ENCODE measurements around the gene SPRR2D.
"Not testable (repeated sequence)": the region's sequence is repeated elsewhere in the genome, so short reads cannot be mapped to it uniquely, and the experiment has no call there.

The SPRR2D gene

GRCh38 chr1:153040950-153041631 is at the start of gene SPRR2D:
Gene SPRR2D, minus strand, starts transcription at chr1:153041120. Its CDS starts 774 bp downstream, at chr1:153040346.
- no peak for DNase-seq (ENCODE audit: low read depth in 1 of 2, low spot score in 1 of 2)

- no peak for DNase-seq (ENCODE audit: low read depth in 1 of 2, low spot score in 1 of 2)
These were observed 46.7 kb upstream of the SPRR2D start for GRCh38 chr1:153087652-153088051.

DNA sequence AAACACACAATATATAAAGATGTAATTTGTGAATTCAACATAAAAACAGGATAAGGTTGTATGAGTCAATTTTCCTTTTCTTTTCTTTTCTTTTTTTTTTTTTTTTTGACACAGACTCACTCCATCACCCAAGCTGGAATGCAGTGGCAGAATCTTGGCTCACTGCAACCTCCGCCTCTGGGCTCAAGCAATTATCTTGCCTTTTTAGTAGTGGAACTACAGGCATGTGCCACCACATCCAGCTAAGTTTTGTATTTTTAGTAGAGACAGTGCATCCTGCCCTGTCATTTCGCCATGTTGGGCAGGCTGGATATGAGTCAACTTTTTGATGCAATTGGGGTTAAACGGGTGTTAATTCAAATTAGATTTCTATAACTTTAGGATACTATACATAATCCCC is 40.8 kb upstream of the SPRR2D start:
- no peak for DNase-seq (ENCODE audit: low read depth in 1 of 2, low spot score in 1 of 2)

GRCh38 chr1:153072806-153073726 is 32.1 kb upstream of the SPRR2D start:
- no peak for DNase-seq (ENCODE audit: low read depth in 1 of 2, low spot score in 1 of 2)

DNA sequence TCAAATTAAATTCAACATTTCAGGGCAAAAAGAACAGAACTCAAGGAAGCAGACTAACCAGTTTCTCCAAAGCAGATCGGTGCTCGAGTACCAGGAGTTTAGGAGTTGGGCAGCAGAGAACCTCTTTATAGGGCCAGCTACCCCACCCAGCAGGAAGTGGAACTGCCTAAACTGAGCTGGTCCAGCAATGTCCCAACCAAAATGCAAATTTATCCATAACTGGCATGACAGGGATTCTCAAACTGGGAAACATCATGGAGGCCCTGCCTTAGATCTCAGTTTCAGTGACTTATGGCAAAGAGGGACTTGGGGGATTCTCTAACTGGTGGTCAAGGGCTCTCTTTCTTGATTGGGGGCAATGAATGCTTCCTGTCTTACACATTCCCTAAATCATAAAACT is 30.6 kb upstream of the SPRR2D start, which contains the start of gene SPRR2B:
Gene SPRR2B (minus strand): TSS at position 101 of the 400 bp plus-strand sequence. CDS start 772 bp downstream, outside the sequence.
- no peak for DNase-seq (ENCODE audit: low read depth in 1 of 2, low spot score in 1 of 2)

GRCh38 chr1:153070243-153070642 is 29.3 kb upstream of the SPRR2D start:
- no peak for DNase-seq (ENCODE audit: low read depth in 1 of 2, low spot score in 1 of 2)

- no peak for DNase-seq (ENCODE audit: low read depth in 1 of 2, low spot score in 1 of 2)
These were observed 18.2 kb upstream of the SPRR2D start for GRCh38 chr1:153058826-153059784.

DNA sequence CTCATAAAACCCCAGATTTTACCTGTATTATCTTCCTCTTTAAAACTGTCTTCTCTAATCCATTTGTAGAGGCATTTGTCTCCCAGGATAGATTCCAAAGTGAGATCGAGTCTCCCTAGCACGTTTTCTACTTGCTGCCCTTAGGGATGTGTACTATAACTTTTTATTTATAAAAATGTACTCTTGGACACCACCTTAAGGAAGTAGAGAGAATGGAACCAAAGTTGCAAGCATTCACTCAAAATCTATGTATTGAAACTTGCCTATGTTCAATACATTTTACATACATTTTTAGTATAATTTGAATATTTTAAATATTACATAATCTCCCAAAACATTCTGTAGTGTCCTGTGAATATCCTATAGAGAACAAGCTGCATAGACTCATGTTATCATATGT is 17.2 kb upstream of the SPRR2D start:
- DNase-seq (ENCODE audit: low read depth in 1 of 2, low spot score in 1 of 2), result no peak

GRCh38 chr1:153057375-153057774 is 16.5 kb upstream of the SPRR2D start, which contains the start of gene SPRR2A:
Gene SPRR2A, minus strand, starts transcription at chr1:153057512. Its CDS starts 777 bp downstream, at chr1:153056735.
- DNase-seq (ENCODE audit: low read depth in 1 of 2, low spot score in 1 of 2), result no peak

- not testable (repeated sequence) for DNase-seq (ENCODE audit: low read depth in 1 of 2, low spot score in 1 of 2)
These were observed 15.2 kb upstream of the SPRR2D start for GRCh38 chr1:153056111-153056510.

DNA sequence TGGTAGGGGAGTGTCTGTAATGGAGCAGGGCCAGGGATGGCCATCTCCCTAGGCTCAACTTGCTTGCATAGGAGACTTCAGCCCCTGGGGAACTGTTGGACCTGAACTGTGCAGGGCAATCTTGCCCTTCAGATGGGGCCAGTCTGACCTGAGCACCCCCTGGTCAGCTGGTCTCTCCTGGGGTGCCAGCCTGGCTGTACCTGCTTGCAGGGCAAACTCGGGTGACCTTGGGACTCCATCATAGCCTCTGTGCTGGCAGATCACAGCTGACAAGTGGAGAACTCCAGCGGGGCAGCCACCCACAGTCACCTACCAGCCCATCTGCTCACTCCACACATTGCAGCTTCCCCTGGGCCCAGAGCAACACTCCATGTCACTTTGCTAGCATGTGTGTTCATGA is 8.3 kb upstream of the SPRR2D start:
- no peak for DNase-seq (ENCODE audit: low read depth in 1 of 2, low spot score in 1 of 2)

DNA sequence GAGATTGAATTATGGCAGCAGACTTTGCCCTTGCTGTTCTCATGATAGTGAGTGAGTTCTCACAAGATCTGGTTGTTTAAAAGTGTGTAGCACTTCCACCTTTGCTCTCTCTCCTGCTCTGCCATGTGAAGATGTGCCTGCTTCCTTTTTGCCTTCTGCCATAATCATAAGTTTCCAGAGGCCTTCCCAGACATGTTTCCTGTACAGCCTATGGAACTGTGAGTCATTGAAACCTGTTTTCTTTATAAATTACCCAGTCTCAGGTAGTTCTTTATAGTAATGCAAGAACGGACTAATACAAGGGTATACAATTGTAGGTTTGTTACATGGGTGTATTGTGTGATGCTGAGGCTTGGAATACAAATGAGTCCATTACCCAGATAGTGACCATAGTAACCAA is 5.7 kb downstream of the SPRR2D start:
- no peak for DNase-seq (ENCODE audit: low read depth in 1 of 2, low spot score in 1 of 2)

DNA sequence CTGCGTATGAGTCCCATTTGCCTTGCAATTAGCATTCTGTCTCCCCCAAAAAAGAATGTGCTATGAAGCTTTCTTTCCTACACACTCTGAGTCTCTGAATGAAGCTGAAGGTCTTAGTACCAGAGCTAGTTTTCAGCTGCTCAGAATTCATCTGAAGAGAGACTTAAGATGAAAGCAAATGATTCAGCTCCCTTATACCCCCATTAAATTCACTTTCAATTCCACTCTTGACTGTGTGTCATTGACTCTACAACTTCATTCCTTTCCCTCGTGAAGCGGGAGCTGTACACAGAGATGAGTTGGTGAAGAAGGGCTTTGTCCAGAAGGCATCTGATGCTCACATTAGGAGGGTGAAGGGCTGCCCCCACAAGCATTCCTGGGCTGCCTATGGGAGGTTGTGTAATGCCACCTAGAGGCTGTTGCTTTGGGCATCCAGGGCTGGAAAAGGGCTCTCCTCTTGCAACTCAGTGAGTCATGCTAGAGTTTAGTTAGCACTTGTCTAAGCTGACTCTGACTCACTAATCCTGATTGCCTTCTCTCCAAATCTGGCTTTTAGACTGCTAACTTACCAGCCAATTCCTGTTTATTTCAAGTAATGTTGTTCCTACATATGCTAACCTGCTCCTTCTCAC is 8.1 kb downstream of the SPRR2D start:
- DNase-seq (ENCODE audit: low read depth in 1 of 2, low spot score in 1 of 2), result no peak

- no peak for DNase-seq (ENCODE audit: low read depth in 1 of 2, low spot score in 1 of 2)
These were observed 8.8 kb downstream of the SPRR2D start for GRCh38 chr1:153032073-153032472.

DNA sequence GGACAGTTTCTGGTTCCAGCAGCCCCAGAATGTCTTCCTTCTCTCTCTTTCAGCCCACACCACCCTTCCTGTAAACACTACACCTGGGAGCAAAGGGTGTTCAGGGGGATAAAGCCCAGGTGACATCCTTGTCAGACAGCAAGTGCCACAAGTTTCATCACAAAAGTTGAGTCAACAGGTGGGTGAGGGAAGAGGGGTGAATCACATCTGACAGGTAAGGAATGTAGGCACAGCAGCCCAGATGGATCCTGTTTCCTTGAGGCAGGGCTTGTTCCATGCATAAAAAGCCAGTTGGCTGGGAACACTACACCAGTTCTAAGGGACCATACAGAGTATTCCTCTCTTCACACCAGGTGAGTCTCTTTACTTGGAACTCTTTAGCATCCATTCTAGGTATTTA is 10.0 kb downstream of the SPRR2D start, which contains the start of gene SPRR1B:
Gene SPRR1B (plus strand): TSS at position 309 of the 400 bp plus-strand sequence. CDS start 1,143 bp downstream, outside the sequence.
- DNase-seq (ENCODE audit: low read depth in 1 of 2, low spot score in 1 of 2), result no peak

DNA sequence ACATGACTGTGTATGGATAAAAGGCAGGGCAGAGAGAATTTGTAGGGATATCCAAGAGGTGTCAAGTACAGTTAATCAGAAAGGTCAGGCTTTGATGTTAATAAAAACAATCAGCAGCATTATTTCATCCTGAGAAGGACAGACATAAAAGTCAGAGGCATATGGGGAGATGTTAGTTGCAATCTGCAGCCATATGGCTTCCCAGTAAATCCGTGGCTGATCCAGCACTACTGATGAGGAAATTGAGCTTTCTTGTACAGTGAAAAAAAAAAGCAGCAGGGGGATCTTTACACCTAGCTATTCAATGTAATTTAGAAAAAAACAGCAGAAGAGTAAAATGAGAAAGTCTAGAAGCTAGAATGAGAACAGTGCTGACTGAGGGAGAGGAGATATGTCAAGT is 12.2 kb downstream of the SPRR2D start:
- no peak for DNase-seq (ENCODE audit: low read depth in 1 of 2, low spot score in 1 of 2)

GRCh38 chr1:153025797-153026196 is 15.1 kb downstream of the SPRR2D start:
- no peak for DNase-seq (ENCODE audit: low read depth in 1 of 2, low spot score in 1 of 2)

DNA sequence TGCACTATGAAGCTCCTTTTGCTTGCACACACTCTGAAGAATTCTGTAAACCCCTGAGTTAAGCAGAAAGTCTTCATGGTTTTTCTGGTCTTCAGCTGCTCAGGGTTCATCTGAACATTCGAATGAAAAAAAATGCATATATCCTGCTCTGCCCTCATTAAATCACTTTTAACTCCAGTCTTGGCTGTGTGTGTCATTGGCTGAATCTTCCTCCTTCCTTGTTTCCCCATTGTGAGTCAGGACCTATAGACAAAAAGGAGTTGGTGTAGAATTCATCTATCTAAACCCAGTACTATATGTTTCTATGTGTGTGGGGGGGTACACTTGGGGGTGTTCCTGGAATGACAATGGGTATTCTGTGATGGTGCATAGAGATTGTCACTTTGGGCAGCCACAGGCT is 16.5 kb downstream of the SPRR2D start:
- DNase-seq (ENCODE audit: low read depth in 1 of 2, low spot score in 1 of 2), result no peak

DNA sequence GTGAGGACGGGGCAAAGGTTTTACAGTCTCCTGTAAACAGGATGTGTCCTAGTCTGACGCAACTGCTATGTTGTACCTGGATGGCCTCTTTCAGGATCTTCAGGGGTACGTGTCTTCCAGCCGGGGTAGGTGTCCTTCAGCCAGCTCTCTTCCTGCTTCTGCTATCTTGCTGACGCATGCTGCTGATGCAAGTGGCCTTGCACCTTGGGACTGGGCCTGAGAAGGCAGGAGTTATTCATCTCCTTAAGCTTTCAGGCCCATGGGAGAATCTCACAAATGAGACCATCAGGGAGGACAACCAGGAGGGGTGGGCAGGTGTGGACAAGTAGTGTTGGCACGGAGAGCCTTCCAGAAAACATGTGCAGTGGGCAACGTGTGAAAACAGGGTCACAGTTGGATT is 17.8 kb downstream of the SPRR2D start:
- DNase-seq (ENCODE audit: low read depth in 1 of 2, low spot score in 1 of 2), result no peak

DNA sequence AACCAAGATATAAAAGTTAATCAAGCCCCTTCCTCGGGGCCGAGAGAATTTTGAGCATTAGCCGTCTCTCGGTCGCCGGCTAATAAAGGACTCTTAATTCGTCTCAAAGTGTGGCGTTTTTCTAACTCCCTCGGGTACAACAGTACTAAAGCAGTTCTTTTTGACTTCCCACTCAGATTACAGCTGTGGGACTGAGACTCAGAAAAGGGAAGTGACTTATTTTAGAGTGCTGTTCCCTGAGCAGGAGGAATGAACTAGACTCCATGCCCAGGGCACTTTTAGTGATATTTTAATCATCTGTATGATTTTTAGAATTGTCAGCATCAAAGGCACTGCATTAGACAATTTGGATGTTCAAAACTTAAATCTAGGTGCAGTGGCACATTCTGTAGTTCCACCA is 18.6 kb downstream of the SPRR2D start:
- DNase-seq (ENCODE audit: low read depth in 1 of 2, low spot score in 1 of 2), result not testable (repeated sequence)
